ENCODE data around the gene RAMP3.
"Not testable (repeated sequence)": the region's sequence is repeated elsewhere in the genome, so short reads cannot be mapped to it uniquely, and the experiment has no call there.

The RAMP3 gene

DNA sequence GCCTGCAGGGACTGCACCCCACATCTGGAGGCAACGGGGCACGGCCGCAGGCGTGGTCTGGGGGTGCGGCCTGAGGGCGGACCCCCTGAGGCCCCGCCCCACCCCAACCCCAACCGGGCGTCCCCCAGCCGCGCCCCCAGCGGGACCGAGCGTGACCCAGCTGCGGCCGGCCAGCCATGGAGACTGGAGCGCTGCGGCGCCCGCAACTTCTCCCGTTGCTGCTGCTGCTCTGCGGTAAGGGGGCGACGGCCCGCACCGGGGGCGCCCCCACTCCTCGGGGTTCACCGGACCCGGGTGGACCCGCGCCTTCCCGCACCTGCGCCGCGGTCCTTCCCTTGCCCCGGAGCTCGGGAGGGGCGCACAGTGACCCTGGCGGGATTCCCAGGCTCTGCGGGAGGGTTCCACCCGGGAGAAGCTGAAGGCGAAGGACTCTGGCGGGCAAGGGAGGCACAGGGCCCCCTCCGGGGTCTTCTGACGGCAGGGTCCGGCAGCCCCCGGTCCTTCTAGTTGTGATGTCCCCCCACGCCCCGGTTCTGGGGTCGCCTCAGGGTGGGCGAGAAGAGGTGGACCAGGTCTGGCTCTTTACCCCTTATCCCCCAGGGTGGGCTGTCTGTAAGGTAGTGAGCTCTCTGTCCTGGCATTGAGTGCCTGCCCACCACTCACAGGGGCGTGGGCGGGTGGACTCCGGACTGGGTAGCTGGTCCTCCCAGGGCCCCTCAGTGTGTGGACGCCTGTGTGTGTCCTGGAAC lies at the start of gene RAMP3:
TSS of gene RAMP3 (plus strand) at position 139 of the 749 bp plus-strand sequence. CDS start at position 177, 38 bp downstream.
- FAIRE-seq (no peak), DNase-seq (ENCODE audit: extremely low spot score, insufficient read length, low read depth) (no peak)

DNA sequence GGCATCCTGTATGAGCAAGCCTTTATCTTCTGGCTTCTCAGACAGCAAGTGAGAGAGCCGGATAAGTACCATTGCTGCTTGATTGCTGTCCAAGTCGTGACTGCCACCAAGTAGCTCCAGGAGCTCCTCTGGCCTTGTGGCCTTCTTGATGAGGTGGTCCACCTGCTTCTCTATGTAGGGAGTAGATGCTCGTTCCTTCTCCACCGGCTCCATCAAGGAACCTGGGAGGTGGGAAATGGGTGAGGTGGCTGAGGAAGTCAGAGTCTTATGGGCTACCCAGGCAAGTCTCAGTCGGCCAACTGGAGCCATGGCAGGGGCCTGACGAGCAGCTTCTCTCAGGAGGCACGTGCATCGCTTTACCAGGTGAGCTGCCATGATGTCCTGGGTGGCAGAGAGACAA lies 48.7 kb upstream of the RAMP3 start:
- DNase-seq (ENCODE audit: extremely low spot score, insufficient read length, low read depth) (no peak), FAIRE-seq (no peak)

DNA sequence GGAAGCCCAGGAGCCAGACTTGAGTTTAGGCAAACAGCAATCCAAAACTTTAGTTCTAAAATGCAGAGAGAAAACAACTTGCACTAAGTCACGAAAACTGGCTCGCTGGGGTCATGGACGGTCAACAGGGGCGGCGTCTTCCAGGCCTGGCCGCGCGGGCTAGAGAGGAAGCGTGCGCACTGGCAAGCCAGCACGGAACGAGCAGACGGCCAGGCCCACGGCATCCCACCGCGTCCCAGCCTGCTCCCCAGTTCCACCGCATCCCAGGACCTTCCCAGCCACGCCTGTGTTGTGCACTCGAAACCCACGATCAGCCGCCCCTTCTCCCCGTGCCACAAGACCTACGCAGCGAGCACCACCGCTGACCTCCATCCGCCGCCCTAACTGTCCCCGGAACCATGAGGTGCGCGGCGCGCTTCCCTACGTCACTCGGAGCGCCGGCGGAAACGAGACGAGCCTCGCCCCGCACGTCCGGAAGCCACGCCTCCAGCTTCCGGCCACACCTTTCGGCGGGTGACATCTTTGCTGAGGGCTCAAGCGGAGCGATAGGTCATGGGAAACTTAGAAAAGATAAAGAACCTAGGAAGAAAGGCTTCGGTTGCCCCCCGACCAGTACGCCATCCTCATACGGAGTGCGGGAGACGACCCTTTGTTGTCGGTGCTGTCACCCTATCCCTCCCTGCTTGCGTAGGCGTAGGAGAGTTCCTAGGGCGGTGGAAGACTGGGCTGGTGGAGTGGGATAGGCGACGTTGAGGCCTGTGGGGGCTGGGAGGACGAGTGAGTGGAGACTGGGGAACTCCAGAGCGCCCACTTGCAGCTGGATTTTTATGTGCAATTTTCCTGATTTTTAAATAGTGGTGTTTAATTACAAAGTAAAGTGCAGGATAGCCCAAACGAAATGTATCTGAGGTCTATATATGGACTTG lies 46.0 kb upstream of the RAMP3 start, which contains the start of gene TBRG4:
TSS of gene TBRG4 (minus strand) at position 400 of the 926 bp plus-strand sequence. CDS start 2,460 bp downstream, outside the sequence.
- FAIRE-seq (peak; percentile 97), DNase-seq (ENCODE audit: extremely low spot score, insufficient read length, low read depth) (peak; percentile 92)

GRCh38 chr7:45112648-45113047 lies 44.9 kb upstream of the RAMP3 start:
- DNase-seq (ENCODE audit: extremely low spot score, insufficient read length, low read depth) (no peak), FAIRE-seq (no peak)

DNA sequence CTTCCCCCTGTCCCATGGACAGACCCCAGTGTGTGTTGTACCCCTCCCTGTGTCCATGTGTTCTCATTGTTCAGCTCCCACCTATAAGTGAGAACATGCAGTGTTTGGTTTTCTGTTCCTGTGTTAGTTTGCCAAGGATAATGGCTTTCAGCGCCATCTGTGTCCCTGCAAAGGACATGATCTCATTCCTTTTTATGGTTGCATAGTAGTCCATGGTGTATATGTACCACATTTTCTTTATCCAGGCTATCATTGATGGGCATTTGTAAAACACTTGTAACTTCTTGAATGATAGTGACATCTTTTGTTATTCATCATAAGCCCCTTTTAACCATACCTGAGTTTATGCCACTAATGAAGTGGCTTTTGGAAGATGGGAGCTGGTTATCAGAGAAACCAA lies 43.3 kb upstream of the RAMP3 start:
- not testable (repeated sequence) for DNase-seq (ENCODE audit: extremely low spot score, insufficient read length, low read depth); FAIRE-seq

- no peak for FAIRE-seq
Observed at GRCh38 chr7:45114926-45115325, 42.7 kb upstream of the RAMP3 start.

DNA sequence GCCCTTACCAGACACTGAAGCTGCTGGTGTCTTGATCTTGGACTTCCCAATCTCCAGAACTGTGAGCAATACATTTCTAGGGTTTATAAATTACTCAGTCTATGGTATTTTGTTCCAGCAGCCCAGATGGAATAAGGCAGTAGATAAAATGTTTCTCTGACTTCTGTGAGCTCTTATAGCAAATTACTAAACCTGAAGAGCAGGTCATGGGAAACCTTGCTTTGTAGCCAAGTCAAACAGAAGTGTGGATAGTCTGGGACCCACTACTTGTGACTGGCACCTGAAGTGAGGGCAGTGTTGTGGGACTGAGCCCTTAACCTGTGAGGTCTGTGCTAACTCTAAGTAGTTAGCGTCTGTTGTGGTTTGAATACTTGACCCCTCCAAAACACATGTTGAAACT lies 41.5 kb upstream of the RAMP3 start:
- FAIRE-seq = no peak

More at GRCh38 chr7:45114926-45115325, 42.7 kb upstream of the RAMP3 start:
- no peak for DNase-seq (ENCODE audit: extremely low spot score, insufficient read length, low read depth)

DNA sequence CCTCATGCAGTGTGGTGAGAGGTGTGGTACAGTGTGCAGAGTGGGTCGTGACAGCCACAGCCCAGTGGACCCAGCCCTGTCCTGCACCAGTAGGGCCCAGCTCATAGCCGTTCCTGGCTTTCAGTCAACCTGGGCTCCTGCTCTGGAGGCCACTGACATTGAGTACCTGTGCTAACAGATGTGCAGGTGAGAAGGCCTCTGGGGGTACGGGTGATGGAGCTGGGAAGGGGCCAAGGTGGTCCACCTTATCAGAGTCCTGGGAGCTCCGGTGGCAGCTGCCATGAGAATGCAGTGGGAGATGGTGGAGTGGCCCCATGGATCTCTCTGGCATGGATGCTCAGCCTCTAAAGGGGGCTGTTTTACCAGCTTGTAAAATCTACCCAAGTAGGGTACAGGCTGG lies 40.0 kb upstream of the RAMP3 start:
- DNase-seq (ENCODE audit: extremely low spot score, insufficient read length, low read depth) = no peak
- no peak for FAIRE-seq

More for the DNA sequence above, 41.5 kb upstream of the RAMP3 start:
- DNase-seq (ENCODE audit: extremely low spot score, insufficient read length, low read depth) = no peak

DNA sequence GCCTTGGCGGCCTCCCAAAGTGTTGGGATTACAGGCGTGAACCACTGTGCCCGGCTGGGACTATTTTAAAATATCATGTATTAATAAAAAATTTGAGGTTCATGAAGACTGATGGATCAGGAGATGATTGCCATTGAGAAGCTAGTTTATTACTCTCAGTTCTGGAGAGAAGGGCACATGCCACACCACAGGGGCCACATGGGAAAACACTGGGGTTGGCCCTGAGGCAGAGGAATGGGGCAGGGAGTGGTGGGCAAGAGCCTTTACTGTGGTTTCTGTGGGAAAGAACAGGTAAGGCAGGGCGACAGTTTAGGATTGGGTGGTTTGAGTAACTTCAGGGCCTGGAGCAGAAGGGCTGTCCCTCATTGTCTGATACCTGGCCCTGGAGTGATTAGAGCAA lies 39.3 kb upstream of the RAMP3 start:
- no peak for FAIRE-seq
- no peak for DNase-seq (ENCODE audit: extremely low spot score, insufficient read length, low read depth)

DNA sequence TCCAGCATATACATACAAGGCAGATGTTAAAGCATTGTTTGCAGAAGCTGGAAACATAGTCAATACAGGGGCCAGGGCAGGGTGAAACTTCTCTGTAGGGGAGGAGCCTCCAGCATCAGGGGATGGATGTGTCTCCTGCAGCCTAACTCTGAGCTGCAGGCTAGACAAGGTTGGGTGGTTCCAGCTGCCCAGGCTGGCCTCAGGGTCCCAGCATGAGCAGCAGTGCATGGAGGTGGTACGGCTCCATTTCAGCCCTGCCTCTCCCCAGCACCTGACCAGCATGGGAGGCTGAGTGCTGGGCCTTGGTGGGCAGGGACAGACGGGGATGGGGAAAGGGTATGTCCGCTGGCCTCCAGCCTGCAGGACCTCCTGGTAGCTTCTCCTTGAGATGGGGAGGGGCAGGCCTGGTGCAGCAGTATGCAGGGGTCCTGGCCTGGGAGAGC lies 38.7 kb upstream of the RAMP3 start:
- DNase-seq (ENCODE audit: extremely low spot score, insufficient read length, low read depth) (no peak), FAIRE-seq (no peak)

GRCh38 chr7:45119550-45119949 lies 38.0 kb upstream of the RAMP3 start:
- FAIRE-seq = no peak
- DNase-seq (ENCODE audit: extremely low spot score, insufficient read length, low read depth) = no peak

DNA sequence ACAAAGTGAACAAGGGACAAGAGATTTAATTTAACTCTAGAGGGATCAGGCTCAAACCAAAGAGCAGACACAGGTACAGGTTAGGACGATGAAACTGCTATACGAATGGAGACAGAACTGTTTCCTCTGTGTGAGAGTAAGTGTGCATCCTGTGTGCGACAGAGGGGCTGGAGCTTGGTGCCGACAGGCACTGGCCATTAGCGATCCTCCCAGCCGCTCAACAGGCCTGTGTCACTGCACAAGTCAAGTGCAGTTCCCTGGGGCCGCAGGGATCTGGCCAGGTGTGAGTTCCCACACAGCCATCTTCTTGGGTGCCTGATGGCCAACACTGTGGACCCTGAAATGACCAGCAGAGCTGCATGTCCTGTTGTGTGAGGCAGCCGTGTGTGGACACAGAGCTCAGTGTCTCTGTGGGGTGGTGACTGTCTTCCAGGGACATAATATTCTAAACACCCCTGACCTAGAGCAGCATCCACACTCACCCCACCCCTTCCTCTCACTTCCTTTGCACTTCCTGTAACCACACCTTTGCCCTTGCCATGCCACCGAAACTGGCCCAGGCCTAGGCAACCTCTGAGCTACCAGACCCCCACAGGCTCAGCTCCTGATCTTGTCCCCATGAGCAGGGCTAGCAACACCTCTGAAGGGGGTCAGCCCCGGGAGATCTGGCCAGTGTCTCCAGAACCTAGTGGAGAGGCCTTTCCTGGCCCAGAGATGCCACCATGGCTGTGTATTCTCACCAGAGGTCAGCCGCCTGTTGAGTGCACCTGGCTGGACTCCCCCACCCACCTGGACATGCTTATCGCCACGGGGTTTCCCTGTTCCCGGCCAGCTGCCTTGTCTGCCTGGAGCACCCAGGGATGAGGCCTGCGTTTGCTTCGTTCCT lies 34.4 kb upstream of the RAMP3 start:
- no peak for FAIRE-seq
- DNase-seq (ENCODE audit: extremely low spot score, insufficient read length, low read depth) = no peak

- FAIRE-seq (no peak), DNase-seq (ENCODE audit: extremely low spot score, insufficient read length, low read depth) (no peak)
Observed at GRCh38 chr7:45123913-45124710, 33.5 kb upstream of the RAMP3 start.

GRCh38 chr7:45125193-45125904 lies 32.2 kb upstream of the RAMP3 start:
- DNase-seq (ENCODE audit: extremely low spot score, insufficient read length, low read depth) = no peak
- no peak for FAIRE-seq

GRCh38 chr7:45126201-45126600 lies 31.4 kb upstream of the RAMP3 start:
- DNase-seq (ENCODE audit: extremely low spot score, insufficient read length, low read depth) (no peak), FAIRE-seq (no peak)

DNA sequence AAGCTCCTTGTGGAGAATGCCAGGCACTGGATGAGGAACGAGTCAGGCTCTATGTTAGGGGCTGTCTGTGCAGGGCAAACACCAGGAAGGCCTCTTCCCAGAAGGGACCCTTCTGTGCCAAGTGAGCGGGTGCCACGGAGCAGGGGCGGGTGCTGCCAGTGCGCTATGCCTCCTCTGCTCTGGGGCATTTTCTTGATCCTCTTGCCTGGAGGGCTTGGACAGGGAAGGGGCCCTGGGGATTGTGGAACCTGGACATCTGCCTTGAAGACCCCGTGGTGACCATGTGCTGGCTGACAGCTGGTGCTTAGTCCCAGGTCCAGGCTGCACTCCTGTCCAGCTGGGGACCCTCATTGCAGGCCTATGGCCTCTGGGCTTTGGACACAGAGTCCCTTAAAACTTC lies 30.7 kb upstream of the RAMP3 start:
- no peak for FAIRE-seq
- no peak for DNase-seq (ENCODE audit: extremely low spot score, insufficient read length, low read depth)

- DNase-seq (ENCODE audit: extremely low spot score, insufficient read length, low read depth) (no peak), FAIRE-seq (no peak)
Observed at GRCh38 chr7:45129181-45129800, 28.3 kb upstream of the RAMP3 start.

DNA sequence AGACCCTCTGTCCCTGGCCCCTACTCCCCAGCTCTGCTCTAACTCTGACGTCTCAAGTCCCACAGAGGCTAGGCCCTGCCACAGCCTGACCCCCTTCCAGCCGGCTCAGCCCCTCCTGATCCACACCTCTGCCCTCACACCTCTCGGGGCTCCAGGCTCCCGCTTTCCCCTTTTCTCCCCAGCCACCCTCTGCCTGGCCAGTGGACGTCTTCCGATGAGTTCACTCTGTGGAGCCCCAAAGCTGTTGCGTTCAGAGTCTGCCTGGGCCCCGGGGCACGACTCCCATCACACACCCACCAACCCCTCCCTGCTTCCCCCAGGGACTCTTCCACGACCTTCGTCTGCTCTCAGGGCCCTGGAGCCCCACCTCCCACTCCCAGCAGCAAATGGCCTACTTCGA lies 27.7 kb upstream of the RAMP3 start:
- no peak for DNase-seq (ENCODE audit: extremely low spot score, insufficient read length, low read depth)

More for the DNA sequence above, 27.7 kb upstream of the RAMP3 start:
- FAIRE-seq = no peak

Data from GM18507 (cell line).